Glomerular visceral epithelial cell (primary cell): Measurements from ENCODE around the gene MLIP.

Experiments
- DNase-seq: peaks from one replicate; pipeline ENCODE4 v3.0.0-alpha.2; 2016; ENCODE audit errors: extremely low spot score

MLIP gene

DNA sequence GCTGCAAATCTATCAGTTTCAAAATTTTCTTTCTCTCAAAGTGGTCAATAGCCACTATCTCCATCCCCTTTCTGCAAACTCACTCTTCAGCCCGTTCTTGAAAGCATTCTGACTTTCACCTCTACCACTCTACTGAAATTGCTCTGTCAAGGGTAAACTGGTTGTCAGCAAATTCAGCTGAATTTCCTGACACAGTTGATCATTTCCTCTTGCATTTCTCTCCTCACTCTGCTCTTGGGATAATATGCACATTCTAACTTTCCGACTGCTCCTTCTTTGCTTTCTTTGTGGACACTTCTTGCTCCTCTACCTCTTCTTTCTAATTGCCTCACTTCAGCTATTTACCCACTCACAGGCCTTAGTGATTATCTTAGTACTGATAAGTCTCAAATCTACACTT lies 123.3 kb downstream of the MLIP start:
- no peak for DNase-seq

GRCh38 chr6:54236984-54237383 lies 125.7 kb downstream of the MLIP start:
- DNase-seq = no peak

DNA sequence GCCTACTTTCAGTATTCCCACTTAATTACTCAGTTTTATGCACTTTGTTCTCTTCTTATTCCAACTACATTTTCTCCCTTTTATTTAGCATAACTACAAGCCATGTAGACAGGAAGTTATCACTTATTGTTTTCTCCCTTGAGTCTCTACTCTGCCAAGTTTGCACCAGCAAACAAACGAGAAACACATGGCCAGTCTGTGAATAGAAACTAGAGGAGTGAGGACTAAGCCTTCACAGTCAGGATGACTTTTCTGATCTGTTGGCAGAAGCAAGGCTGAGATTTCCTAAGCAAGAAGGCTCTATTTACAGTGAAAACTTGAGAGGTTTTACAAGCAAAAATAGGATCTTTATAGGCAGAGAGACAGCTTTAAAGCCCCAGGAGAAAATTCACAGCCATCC lies 127.2 kb downstream of the MLIP start:
- no peak for DNase-seq

DNA sequence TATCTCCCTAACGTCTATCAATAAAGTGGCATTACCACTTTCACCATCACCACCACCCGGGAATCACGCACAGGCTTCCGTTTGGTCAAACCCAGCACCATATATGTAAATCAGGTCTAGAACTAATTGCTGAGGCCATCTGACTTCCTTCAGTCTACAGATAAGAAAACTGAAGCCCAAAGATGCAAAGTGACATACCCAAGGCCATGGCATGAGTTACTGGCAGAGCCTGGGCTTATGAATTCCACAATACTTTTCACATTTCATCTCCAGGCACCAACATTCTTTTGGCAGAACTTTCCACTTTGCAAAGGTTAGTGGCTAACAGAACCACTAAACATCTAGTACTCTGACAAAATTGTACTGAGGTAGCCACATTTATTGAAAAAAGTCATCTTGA lies 132.5 kb downstream of the MLIP start:
- DNase-seq = no peak

- peak; percentile 21 for DNase-seq
Observed at GRCh38 chr6:54244430-54244829, 133.2 kb downstream of the MLIP start.

DNA sequence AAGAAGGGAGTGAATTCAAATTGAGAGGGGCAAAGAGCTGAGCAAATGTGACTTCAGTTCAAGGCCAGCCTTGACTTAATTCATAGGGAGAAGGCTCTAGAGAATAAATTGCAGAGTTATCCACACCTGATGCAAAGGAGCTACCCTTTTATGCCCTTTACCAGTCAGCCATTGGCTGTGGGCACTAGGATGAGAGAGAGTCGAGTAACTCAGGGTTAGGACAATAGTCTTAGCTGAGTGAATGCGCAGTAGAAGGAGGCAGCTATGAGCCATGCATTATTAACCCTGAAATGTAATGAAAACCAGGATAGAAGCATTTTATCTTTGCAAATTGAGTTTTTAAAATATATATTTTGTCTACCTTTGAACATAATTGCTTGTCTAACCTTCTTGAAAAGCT lies 134.0 kb downstream of the MLIP start:
- DNase-seq = no peak

- DNase-seq = no peak
Observed at GRCh38 chr6:54248319-54248718, 137.1 kb downstream of the MLIP start.

- no peak for DNase-seq
Observed at GRCh38 chr6:54248994-54249393, 137.8 kb downstream of the MLIP start.

- peak; percentile 2 for DNase-seq
Observed at GRCh38 chr6:54249812-54250211, 138.6 kb downstream of the MLIP start.

DNA sequence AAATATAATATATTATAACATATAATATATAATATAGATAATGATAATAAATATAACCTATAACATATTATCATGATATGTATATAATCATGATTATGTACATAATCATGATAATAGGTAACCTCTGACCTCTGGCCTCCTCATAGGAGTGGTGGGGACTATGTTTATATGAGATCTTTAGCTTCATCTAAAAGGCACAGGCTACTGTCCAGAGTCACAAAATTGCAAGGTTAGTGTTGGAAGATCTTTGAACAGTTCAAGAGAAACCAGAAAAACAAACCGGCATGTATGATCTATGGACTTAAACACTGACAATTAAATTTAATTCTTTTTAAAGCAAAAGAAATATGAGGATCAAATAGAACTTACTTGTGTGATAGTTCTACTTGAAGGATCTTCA lies 141.3 kb downstream of the MLIP start:
- DNase-seq = no peak

GRCh38 chr6:54252916-54253315 lies 141.7 kb downstream of the MLIP start:
- no peak for DNase-seq

- no peak for DNase-seq
Observed at GRCh38 chr6:54254886-54255285, 143.6 kb downstream of the MLIP start.

DNA sequence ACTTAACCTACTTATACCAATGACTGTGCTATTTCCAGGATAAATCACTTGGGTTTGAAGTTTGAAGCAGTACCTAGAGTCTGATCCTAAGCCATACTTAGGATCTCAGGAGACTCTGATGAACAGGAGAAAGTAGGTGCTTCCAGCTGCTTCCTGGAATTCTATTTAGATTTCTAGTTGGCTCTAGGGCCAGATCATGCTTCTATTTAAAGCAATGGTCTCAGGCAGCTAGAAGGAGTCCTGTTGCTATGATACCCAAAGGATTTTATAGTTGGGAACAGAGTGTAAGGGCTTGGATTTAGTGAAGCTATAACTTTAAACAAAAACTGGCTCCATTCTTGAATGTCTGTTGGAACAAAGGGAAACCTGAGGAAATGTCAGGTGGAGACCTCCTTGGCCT lies 144.6 kb downstream of the MLIP start:
- DNase-seq = no peak

GRCh38 chr6:54260025-54260424 lies 148.8 kb downstream of the MLIP start:
- DNase-seq = no peak

DNA sequence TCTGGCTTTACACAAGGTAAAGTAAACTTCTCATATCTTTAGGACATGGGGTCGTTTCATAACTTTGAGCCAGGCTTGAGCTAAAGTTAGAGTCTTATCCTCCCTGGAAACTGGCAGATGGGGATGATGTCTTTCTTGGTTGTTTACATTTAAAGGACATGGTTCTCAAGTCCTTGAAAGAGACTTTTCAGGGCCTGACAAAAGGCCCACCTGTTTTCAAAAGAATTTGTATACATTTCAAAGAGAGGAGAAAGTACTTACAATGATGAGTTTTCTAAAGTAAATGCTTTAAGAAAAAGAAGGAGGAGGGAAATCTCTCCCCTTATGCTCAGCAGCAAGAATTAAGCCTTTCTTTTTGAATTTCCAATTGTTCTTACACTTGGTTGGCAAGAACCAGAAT lies 151.3 kb downstream of the MLIP start:
- DNase-seq = no peak

DNA sequence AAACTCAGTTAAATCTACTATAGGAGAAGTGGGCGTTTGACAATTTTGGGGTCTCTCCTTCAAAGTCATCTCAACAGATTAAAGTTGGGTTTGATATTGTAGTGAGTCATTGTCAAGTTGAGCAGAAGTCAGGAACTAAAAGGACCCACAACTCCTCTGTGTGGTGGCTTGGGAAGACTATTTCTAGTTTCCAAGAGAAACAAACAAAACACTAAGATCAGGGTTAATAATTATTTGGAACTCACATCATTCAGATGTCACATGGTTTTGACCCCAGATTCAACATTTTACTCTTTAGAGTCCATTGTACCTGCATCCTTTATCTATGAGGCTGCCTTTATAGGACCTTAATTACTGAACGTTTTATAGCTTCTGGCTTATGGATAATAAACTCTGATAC lies 151.7 kb downstream of the MLIP start:
- peak; percentile 28 for DNase-seq

GRCh38 chr6:54264581-54265272 lies 153.5 kb downstream of the MLIP start:
- DNase-seq = no peak

DNA sequence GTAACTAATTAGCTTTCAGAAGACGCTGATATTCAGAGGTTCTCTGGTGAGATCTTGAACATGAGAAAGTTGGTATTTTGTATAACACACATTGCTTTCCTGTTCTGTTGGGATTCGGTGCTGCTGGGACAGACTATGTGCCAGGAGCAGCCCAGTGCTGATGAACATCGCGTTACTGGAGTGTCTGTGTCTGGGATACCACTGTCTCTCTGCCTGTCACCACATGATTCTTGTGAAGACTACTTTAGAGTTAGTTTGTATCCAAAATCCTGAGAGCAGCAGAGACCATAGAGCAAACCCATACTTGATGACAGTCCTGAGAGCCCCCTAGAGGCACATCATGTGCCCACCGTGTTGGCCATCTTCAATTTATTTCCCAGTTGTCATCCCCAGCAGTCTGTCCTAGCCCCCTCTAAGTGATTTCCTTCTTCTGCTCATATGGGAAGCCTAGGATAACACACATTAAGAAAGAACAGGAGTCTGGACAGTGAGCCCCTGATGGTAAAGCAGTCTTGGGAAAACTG lies 155.2 kb downstream of the MLIP start:
- DNase-seq = no peak

GRCh38 chr6:54267798-54268197 lies 156.6 kb downstream of the MLIP start:
- peak; percentile 39 for DNase-seq

- no peak for DNase-seq
Observed at GRCh38 chr6:54273214-54273820, 162.1 kb downstream of the MLIP start.

DNA sequence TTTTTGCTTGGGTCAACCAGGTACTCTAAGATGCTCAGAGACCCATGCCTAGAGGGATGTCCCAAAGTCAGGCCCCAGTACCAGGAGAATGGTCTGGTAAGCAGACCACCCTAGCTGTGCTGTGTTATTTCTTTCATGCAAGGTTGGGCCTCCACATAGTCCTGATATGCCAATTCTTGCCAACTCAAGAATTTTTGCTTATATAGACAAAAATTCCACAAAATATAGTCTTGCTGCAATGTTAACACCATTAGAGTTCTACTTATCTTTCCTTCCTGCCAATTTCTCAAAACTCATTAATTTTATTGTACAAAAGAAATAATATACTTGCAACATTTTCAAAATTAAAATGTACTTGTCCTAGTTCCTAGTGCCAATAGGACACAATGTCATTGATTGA lies 163.1 kb downstream of the MLIP start:
- DNase-seq = no peak

DNA sequence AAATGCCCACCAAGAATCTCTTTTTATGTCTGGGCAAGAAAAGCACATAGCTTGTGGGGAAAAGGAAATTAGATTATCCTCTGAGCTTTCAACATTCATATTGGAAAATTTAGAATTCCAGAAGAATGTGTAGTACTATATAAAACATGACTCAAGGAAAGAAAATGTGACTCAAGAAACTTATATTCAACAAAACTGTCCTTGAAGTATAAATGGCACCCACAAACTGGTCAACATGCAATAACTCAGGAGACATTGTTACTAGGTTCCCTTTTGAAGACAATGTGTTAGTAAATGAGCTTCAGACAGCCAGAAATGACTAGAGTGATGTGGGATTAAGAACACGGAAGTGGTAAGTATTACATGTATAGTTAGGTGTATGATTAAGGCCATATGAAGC lies 170.9 kb downstream of the MLIP start:
- DNase-seq = peak; percentile 87

GRCh38 chr6:54284161-54284860 lies 173.1 kb downstream of the MLIP start:
- peak; percentile 81 for DNase-seq
